Endometrial microvascular endothelial cells (primary cell): ENCODE results near the gene GRB7. TPM values are rescaled to one million over a fixed set of nuclear protein-coding genes. Genes with fewer than 3 reads are reported as not detected.
"Not testable (repeated sequence)": the region's sequence is repeated elsewhere in the genome, so short reads cannot be mapped to it uniquely, and the experiment has no call there.

ENCODE experiments used
- in situ Hi-C: cut with HindIII; loops from 2 replicates; pipeline ENCODE4 v1.10.0; 2017; ENCODE audit warnings: low sequenced_read_pairs, low pct_unique_long_range_greater_than_20kb; ENCODE audit errors: inconsistent ontology term
- total RNA-seq: library from RNA; depleted of rRNA; stranded (reverse); fragments of >200 nt; gene quantifications from one replicate; pipeline ENCODE4 v1.2.3, GENCODE V29; 2015; ENCODE audit errors: inconsistent ontology term

The GRB7 gene
- total RNA-seq, 1 donor from 2014 or later, result not detected

- in situ Hi-C loops, result no loop called here
These were observed 21.5 kb downstream of the GRB7 start for GRCh38 chr17:39759204-39759603.

GRCh38 chr17:39761861-39762496, 24.2 kb downstream of the GRB7 start:
- in situ Hi-C loops, result no loop called here

- in situ Hi-C loops, result no loop called here
These were observed 25.5 kb downstream of the GRB7 start for GRCh38 chr17:39763051-39763820.

GRCh38 chr17:39764171-39764570, 26.4 kb downstream of the GRB7 start:
- in situ Hi-C loops, result not testable (repeated sequence)

GRCh38 chr17:39765175-39765574, 27.4 kb downstream of the GRB7 start:
- in situ Hi-C loops, result no loop called here

GRCh38 chr17:39765766-39766165, 28.0 kb downstream of the GRB7 start:
- in situ Hi-C loops, result no loop called here

- in situ Hi-C loops, result no loop called here
These were observed 29.4 kb downstream of the GRB7 start for GRCh38 chr17:39767147-39767546.

- in situ Hi-C loops, result no loop called here
These were observed 32.3 kb downstream of the GRB7 start for GRCh38 chr17:39769974-39770587.

- in situ Hi-C loops, result no loop called here
These were observed 34.7 kb downstream of the GRB7 start for GRCh38 chr17:39772415-39772814.

GRCh38 chr17:39772987-39773934, 35.5 kb downstream of the GRB7 start:
- in situ Hi-C loops, result no loop called here

- in situ Hi-C loops, result no loop called here
These were observed 36.3 kb downstream of the GRB7 start for GRCh38 chr17:39774047-39774446.

GRCh38 chr17:39775031-39775430, 37.3 kb downstream of the GRB7 start:
- in situ Hi-C loops, result no loop called here

GRCh38 chr17:39776252-39776651, 38.5 kb downstream of the GRB7 start:
- in situ Hi-C loops, result no loop called here

- in situ Hi-C loops, result no loop called here
These were observed 40.0 kb downstream of the GRB7 start for GRCh38 chr17:39777534-39778365.

GRCh38 chr17:39781031-39781860, 43.5 kb downstream of the GRB7 start:
- in situ Hi-C loops, result no loop called here

- in situ Hi-C loops, result no loop called here
These were observed 44.1 kb downstream of the GRB7 start for GRCh38 chr17:39781861-39782213.

- in situ Hi-C loops, result no loop called here
These were observed 44.7 kb downstream of the GRB7 start for GRCh38 chr17:39782481-39782880.

- in situ Hi-C loops, result no loop called here
These were observed 45.2 kb downstream of the GRB7 start for GRCh38 chr17:39782980-39783379.
